Body of pancreas (tissue), 4 donors: ENCODE results near the gene SIX5. TPM values are rescaled to one million over a fixed set of nuclear protein-coding genes. Genes with fewer than 3 reads are reported as not detected.

Source experiments
- ATAC-seq: fragments of 150-250 bp; one replicate; pipeline ENCODE4 v1.9.1; 2016
- DNase-seq, 4 donors: peaks; one replicate each; pipeline ENCODE4 v3.0.0-alpha.2; 2019
- H3K27ac ChIP-seq, 4 donors: fragments of 200-600 bp; sonication (generic); 1 replicate in 3 of 4; 2 replicates in 1 of 4; pipeline versions ENCODE4 v1.5.1 to v1.6.1; 2016 to 2019; ENCODE audit warnings: mild to moderate bottlenecking in 1 of 4, mixed read lengths in 1 of 4, moderate library complexity in 1 of 4
- H3K27me3 ChIP-seq, 2 donors: fragments of 200-600 bp; sonication (generic); one replicate each; pipeline ENCODE4 v1.6.0; 2016; ENCODE audit warnings: mild to moderate bottlenecking in 1 of 2
- H3K36me3 ChIP-seq, 2 donors: fragments of 200-600 bp; sonication (generic); replicated peaks in 1 of 2; 2 replicates each; pipeline ENCODE4 v1.5.1; 2016; ENCODE audit warnings: low read depth in 2 of 2; ENCODE audit not compliant: insufficient read depth in 1 of 2
- H3K4me1 ChIP-seq: fragments of 200-600 bp; sonication (generic); one replicate; pipeline ENCODE4 v1.6.0; 2016
- H3K4me3 ChIP-seq, 2 donors: fragments of 200-600 bp; sonication (generic); 1 replicate in 1 of 2; 2 replicates in 1 of 2; pipeline ENCODE4 v1.5.1; 2016 to 2019
- H3K9me3 ChIP-seq, 3 donors: fragments of 200-600 bp; sonication (generic); 1 replicate in 2 of 3; 2 replicates in 1 of 3; pipeline ENCODE4 v1.5.1; 2016
- POLR2A ChIP-seq, 3 donors: fragments of 450-650 bp; IDR thresholded peaks; one replicate each; pipeline ENCODE4 v1.6.1; 2016; ENCODE audit warnings: antibody characterized with exemption in 3 of 3, mild to moderate bottlenecking in 2 of 3
- WGBS, 2 donors: methylation state at CpG; one replicate each; pipeline ENCODE4 v1.1.5; 2017; 5-methylcytosine and 5-hydroxymethylcytosine counted together
- intact Hi-C: fragments of 100-400 bp; cut with DNase I; formaldehyde crosslinking; loops from one replicate; pipeline ENCODE4 v1.15.1; 2023
- total RNA-seq, 2 donors: library from RNA; depleted of rRNA; stranded (reverse); fragments of >200 nt; gene quantifications; one replicate each; pipeline ENCODE4 v1.1.0, GENCODE V29; 2016
- TF ChIP-seq, protein P1 (sequence below), 7 experiments: fragments of 450-650 bp in 4 of 7; fragments of 200-600 bp in 3 of 7; sonication (generic) in 3 of 7; IDR thresholded peaks; one replicate each; pipeline ENCODE4 v1.5.1; 2016 to 2019; ENCODE audit warnings: antibody characterized with exemption in 7 of 7

SIX5 gene
- total RNA-seq, 2 donors from 2014 or later, result 21.0 to 60.3 TPM

DNA sequence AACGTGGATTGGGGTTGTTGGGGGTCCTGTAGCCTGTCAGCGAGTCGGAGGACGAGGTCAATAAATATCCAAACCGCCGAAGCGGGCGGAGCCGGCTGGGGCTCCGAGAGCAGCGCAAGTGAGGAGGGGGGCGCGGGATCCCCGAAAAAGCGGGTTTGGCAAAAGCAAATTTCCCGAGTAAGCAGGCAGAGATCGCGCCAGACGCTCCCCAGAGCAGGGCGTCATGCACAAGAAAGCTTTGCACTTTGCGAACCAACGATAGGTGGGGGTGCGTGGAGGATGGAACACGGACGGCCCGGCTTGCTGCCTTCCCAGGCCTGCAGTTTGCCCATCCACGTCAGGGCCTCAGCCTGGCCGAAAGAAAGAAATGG lies 754 bp upstream of the SIX5 start:
- intact Hi-C loops, result no loop called here
- no peaks in the 10 kb centered on the region for H3K9me3 ChIP-seq
- H3K36me3 ChIP-seq, result no peaks in the 10 kb centered on the region
- WGBS, 2 donors, result 0 to 1% methylated on average over 21 to 22 of the region's 28 CpGs
- H3K27me3 ChIP-seq, result no peaks in the 10 kb centered on the region
- peak overlapping the region; percentile 93 to 98 (median 96) for H3K27ac ChIP-seq
- no peak overlapping the region for H3K4me3 ChIP-seq
- DNase-seq (peak in 3 of 4 donors; percentile 60 to 62 (median 62)), ATAC-seq (no peak)
- TF ChIP-seq, protein P1, sequence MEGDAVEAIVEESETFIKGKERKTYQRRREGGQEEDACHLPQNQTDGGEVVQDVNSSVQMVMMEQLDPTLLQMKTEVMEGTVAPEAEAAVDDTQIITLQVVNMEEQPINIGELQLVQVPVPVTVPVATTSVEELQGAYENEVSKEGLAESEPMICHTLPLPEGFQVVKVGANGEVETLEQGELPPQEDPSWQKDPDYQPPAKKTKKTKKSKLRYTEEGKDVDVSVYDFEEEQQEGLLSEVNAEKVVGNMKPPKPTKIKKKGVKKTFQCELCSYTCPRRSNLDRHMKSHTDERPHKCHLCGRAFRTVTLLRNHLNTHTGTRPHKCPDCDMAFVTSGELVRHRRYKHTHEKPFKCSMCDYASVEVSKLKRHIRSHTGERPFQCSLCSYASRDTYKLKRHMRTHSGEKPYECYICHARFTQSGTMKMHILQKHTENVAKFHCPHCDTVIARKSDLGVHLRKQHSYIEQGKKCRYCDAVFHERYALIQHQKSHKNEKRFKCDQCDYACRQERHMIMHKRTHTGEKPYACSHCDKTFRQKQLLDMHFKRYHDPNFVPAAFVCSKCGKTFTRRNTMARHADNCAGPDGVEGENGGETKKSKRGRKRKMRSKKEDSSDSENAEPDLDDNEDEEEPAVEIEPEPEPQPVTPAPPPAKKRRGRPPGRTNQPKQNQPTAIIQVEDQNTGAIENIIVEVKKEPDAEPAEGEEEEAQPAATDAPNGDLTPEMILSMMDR (IDR thresholded peaks at IDR 0.05), result no peak
- TF ChIP-seq POLR2A (IDR thresholded peaks at IDR 0.05), result no peak
- peaks cover 71% of the 10 kb centered on the region for H3K4me1 ChIP-seq

DNA sequence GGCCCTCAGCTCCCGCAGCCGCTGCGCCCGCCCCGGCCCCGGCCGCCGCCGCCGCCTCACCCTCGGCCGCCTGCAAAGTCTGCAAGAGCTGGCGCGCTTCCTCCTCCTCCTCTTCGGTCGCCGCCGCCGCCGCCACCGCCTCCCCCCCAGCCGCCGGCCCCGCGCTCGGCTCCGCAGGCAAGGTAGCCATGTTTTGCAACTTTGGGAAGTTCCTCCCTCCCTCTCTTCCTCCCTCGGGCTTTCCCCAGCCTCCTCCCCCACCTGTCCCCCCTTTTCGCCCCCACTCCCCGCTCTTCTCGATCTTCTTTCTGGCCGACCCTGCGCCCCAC lies 433 bp downstream of the SIX5 start:
- no peaks in the 10 kb centered on the region for H3K9me3 ChIP-seq
- H3K27me3 ChIP-seq, result no peaks in the 10 kb centered on the region
- intact Hi-C loops, result no loop called here
- WGBS, 2 donors, result 1% methylated on average over 23 of the region's 33 CpGs
- DNase-seq, result peak; percentile 44 to 64 (median 59)
- TF ChIP-seq, protein P1 (IDR thresholded peaks at IDR 0.05), result no peak
- TF ChIP-seq POLR2A (IDR thresholded peaks at IDR 0.05), result no peak
- no peak for ATAC-seq
- peaks cover 75% of the 10 kb centered on the region for H3K4me1 ChIP-seq
- peak overlapping the region; percentile 60 to 80 for H3K4me3 ChIP-seq
- H3K27ac ChIP-seq, result peak overlapping the region; percentile 93 to 98 (median 98)
- H3K36me3 ChIP-seq, result no peaks in the 10 kb centered on the region

DNA sequence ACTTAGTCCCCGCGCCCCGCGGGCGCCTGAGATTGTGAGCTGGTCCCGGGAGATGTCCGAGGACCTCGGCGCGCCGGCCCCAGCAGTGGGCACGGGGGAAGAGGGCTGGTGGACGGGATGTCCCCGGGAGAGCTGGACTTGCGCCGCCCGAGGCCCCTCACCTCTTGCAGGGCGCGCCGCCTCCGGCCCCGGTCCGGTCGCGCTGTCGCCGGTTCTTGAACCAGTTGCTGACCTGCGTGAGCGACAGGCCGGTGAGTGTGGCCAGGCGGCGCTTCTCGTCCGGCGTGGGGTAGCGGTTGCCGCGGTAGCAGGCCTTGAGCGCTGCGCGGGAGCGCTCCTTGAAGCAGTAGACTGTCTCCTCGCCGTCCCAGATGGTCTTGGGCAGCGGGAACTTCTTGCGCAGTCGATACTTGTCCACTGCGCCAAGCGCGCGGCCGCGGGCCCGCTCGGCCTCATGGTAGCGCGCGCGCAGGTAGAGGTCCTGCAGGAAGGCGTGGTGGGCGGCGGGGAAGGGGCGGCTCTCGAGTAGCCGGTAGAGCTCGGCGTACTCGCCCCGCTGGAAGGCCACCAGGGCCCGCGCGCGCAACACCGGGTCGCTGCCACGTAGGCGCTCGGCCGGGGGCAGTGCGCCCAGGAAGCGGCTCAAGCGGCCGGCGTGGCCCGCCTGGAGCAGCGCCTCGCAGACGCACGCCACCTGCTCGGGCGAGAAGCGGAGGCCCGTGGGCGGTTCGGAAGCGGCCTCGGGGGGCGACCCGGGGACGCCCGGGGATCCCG lies 984 bp downstream of the SIX5 start:
- no peaks in the 10 kb centered on the region for H3K27me3 ChIP-seq
- intact Hi-C loops, result no loop called here
- no peaks in the 10 kb centered on the region for H3K36me3 ChIP-seq
- 1% methylated on average over 98 of the region's 102 CpGs; no CpG with 5 or more reads in 1 of the 2 donors for WGBS, 2 donors
- peak overlapping the region; percentile 93 to 98 (median 98) for H3K27ac ChIP-seq
- ATAC-seq (peak; percentile 6), DNase-seq (peak; percentile 80 to 86 (median 85))
- H3K4me1 ChIP-seq, result peaks cover 69% of the 10 kb centered on the region
- TF ChIP-seq POLR2A (IDR thresholded peaks at IDR 0.05), result peak; percentile 57 to 75 (median 74)
- TF ChIP-seq, protein P1 (IDR thresholded peaks at IDR 0.05), result no peak
- no peaks in the 10 kb centered on the region for H3K9me3 ChIP-seq
- H3K4me3 ChIP-seq, result peak overlapping the region; percentile 60 to 80

DNA sequence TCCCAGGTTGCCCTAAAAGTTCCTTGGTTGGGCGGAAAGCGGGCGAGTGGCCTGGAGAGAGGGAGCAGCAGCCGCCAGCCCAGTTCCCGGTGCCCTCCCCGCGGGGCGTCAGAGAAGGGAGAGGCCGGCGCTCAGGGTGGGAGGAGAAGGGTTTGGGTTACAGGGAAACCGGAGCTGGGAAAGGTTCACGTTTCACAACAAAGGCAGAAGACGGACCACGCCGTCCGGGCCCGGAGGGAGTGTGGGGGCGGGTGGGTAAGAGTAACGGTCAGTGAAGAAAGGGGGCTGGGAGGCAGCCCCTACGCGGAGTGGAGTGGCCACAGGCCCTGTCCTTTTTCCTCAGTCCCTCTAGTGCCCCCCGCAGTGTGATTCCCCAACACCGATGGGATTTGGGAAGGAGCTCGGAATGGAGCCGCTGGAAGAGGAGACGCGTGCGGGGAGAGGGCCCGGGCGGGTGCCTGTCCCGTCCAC lies 1.6 kb downstream of the SIX5 start:
- TF ChIP-seq, protein P1 (IDR thresholded peaks at IDR 0.05), result no peak
- peak; percentile 68 to 84 (median 71) for TF ChIP-seq POLR2A (IDR thresholded peaks at IDR 0.05)
- peak; percentile 7 for ATAC-seq
- Histone ChIP-seq H3K4me1 (peaks cover 63% of the 10 kb centered on the region), H3K4me3 (peak overlapping the region; percentile 60 to 80), H3K36me3 (no peaks in the 10 kb centered on the region), H3K9me3 (no peaks in the 10 kb centered on the region), H3K27me3 (no peaks in the 10 kb centered on the region), H3K27ac (peak overlapping the region; percentile 93 to 98 (median 98))
- intact Hi-C loops, result no loop called here
- 13 to 18% methylated on average over 18 to 31 of the region's 31 CpGs for WGBS, 2 donors
- DNase-seq, result peak; percentile 83 to 88 (median 86)
